ENCODE results near the gene DNAH10.

DNAH10 gene

GRCh38 chr12:123923927-123924326 lies 161.8 kb downstream of the DNAH10 start:
- H3K4me3 ChIP-seq (replicated peaks in 1 of 2; ENCODE audit: low read depth in 2 of 2, low read length in 2 of 2) = no peak overlapping the region
- no peak for DNase-seq (ENCODE audit: low read depth in 2 of 2)
- TF ChIP-seq, protein P1, sequence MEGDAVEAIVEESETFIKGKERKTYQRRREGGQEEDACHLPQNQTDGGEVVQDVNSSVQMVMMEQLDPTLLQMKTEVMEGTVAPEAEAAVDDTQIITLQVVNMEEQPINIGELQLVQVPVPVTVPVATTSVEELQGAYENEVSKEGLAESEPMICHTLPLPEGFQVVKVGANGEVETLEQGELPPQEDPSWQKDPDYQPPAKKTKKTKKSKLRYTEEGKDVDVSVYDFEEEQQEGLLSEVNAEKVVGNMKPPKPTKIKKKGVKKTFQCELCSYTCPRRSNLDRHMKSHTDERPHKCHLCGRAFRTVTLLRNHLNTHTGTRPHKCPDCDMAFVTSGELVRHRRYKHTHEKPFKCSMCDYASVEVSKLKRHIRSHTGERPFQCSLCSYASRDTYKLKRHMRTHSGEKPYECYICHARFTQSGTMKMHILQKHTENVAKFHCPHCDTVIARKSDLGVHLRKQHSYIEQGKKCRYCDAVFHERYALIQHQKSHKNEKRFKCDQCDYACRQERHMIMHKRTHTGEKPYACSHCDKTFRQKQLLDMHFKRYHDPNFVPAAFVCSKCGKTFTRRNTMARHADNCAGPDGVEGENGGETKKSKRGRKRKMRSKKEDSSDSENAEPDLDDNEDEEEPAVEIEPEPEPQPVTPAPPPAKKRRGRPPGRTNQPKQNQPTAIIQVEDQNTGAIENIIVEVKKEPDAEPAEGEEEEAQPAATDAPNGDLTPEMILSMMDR (IDR thresholded peaks at IDR 0.05; ENCODE audit: low read depth, low read length) = no peak

DNA sequence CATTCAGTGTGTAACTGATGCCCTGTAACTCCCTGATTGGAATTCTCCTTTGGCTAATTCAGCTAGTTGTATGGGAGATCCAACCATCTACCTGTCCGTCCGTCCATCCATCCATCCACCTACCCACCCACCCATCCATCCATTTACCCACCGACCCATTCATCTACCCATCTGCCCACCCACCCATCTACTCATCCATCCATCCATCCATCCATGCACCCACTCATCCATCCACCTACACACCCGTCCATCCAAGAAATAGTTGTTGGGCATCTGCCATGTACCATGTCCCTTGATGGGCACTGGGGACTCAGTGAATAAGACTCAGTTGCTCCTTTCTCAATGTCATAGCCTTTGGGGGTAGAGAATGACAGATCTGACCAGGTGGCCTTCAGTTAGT lies 162.4 kb downstream of the DNAH10 start:
- DNase-seq (ENCODE audit: low read depth in 2 of 2) = no peak
- no peak overlapping the region for H3K4me3 ChIP-seq (replicated peaks in 1 of 2; ENCODE audit: low read depth in 2 of 2, low read length in 2 of 2)
- TF ChIP-seq, protein P1 (IDR thresholded peaks at IDR 0.05; ENCODE audit: low read depth, low read length) = no peak

- no peak overlapping the region for H3K4me3 ChIP-seq (replicated peaks in 1 of 2; ENCODE audit: low read depth in 2 of 2, low read length in 2 of 2)
- no peak for DNase-seq (ENCODE audit: low read depth in 2 of 2)
- TF ChIP-seq, protein P1 (IDR thresholded peaks at IDR 0.05; ENCODE audit: low read depth, low read length) = no peak
Measured at GRCh38 chr12:123928274-123928865, 166.3 kb downstream of the DNAH10 start.

DNA sequence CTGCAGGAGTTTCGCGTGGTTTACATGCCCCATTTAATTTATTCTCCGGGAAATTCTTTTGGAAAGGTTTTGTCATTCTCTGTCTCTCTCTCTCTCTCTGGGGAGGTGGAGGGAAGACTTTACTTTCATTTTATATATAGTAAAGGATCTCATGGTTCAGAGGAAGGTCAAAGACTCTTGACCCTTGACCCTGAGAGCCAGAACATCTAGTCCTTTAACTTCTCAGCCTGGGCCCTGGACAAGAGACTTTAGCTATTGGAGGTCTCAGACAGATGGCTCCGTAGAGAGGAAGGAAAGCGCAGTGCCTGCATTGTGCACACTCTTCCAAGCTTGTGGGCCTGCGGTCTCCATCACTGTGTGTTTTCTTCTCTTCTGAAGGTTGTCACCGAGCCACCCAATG lies 166.8 kb downstream of the DNAH10 start:
- DNase-seq (ENCODE audit: low read depth in 2 of 2) = no peak
- TF ChIP-seq, protein P1 (IDR thresholded peaks at IDR 0.05; ENCODE audit: low read depth, low read length) = no peak
- no peak overlapping the region for H3K4me3 ChIP-seq (replicated peaks in 1 of 2; ENCODE audit: low read depth in 2 of 2, low read length in 2 of 2)

DNA sequence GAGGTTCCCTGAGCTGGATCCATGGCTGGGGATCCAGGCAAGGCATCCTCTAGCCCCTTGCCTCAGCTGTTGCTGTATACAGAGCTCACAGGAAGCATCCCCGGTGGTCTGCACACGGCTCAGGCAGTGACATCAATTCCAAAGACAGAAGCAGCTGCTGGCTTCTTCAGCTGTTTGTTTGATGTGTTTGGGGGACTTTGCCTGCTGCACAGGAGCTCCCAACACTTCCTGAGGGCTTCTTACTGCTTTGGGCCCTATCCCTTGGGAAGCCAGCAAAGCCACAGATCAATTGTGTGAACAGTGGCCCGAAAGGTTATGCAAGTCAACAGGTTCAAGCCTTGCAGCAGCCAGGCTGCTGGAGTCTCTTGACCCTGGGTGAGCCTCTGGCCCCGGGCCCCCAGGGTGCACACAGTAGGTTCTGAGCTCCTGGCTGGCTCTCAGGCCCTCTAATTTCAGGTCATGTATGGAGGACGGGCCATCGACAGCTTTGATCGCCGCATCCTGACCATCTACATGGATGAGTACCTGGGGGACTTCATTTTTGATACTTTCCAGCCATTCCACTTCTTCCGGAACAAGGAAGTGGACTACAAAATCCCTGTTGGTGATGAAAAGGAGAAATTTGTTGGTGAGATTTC lies 168.0 kb downstream of the DNAH10 start:
- TF ChIP-seq, protein P1 (IDR thresholded peaks at IDR 0.05; ENCODE audit: low read depth, low read length) = no peak

GRCh38 chr12:123931686-123932321 lies 169.7 kb downstream of the DNAH10 start:
- no peak for DNase-seq (ENCODE audit: low read depth in 2 of 2)
- TF ChIP-seq, protein P1 (IDR thresholded peaks at IDR 0.05; ENCODE audit: low read depth, low read length) = no peak
- no peak overlapping the region for H3K4me3 ChIP-seq (replicated peaks in 1 of 2; ENCODE audit: low read depth in 2 of 2, low read length in 2 of 2)

More for the DNA sequence above, 168.0 kb downstream of the DNAH10 start:
- no peak overlapping the region for H3K4me3 ChIP-seq (replicated peaks in 1 of 2; ENCODE audit: low read depth in 2 of 2, low read length in 2 of 2)
- DNase-seq (ENCODE audit: low read depth in 2 of 2) = no peak
